Spleen (tissue), 11 donors: Measurements from ENCODE around the gene SNX19. TPM values are rescaled to one million over a fixed set of nuclear protein-coding genes. Genes with fewer than 3 reads are reported as not detected.

Experiments used
- DNase-seq: peaks from one replicate; pipeline ENCODE4 v3.0.0-alpha.2; 2020
- H3K27ac ChIP-seq, 8 donors: fragments of 200-600 bp; sonication (generic) in 7 of 8; 1 replicate in 4 of 8; 2 replicates in 4 of 8; pipeline versions ENCODE4 v1.5.0 to v1.8.0; 2016 to 2021; ENCODE audit warnings: inconsistent platforms in 4 of 8, mild to moderate bottlenecking in 4 of 8, moderate library complexity in 1 of 8
- H3K27me3 ChIP-seq, 7 donors: fragments of 200-600 bp; sonication (generic) in 6 of 7; replicated peaks in 1 of 7; 1 replicate in 4 of 7; 2 replicates in 3 of 7; pipeline versions ENCODE4 v1.5.0 to v1.8.0; 2016 to 2021; ENCODE audit warnings: inconsistent platforms in 3 of 7, mild to moderate bottlenecking in 1 of 7
- H3K36me3 ChIP-seq, 6 donors: fragments of 200-600 bp; sonication (generic) in 5 of 6; 1 replicate in 4 of 6; 2 replicates in 2 of 6; pipeline versions ENCODE4 v1.5.0 to v1.8.0; 2016 to 2021; ENCODE audit warnings: inconsistent platforms in 2 of 6
- H3K4me1 ChIP-seq, 6 donors: fragments of 200-600 bp; sonication (generic) in 5 of 6; 1 replicate in 3 of 6; 2 replicates in 3 of 6; pipeline versions ENCODE4 v1.5.0 to v1.8.0; 2016 to 2021; ENCODE audit warnings: inconsistent platforms in 3 of 6
- H3K4me3 ChIP-seq, 8 donors: fragments of 200-600 bp; sonication (generic) in 7 of 8; 1 replicate in 4 of 8; 2 replicates in 4 of 8; pipeline versions ENCODE4 v1.5.0 to v1.8.0; 2016 to 2021; ENCODE audit warnings: inconsistent platforms in 4 of 8, mild to moderate bottlenecking in 4 of 8, moderate library complexity in 2 of 8
- H3K9me3 ChIP-seq, 8 donors: fragments of 200-600 bp; sonication (generic) in 7 of 8; 1 replicate in 4 of 8; 2 replicates in 4 of 8; pipeline versions ENCODE4 v1.5.0 to v1.8.0; 2016 to 2021; ENCODE audit warnings: inconsistent platforms in 4 of 8
- CTCF ChIP-seq, 11 experiments: fragments of 200-600 bp in 7 of 11; fragments of 450-650 bp in 4 of 11; sonication (generic) in 4 of 11; IDR thresholded peaks in 8 of 11; conservative IDR thresholded peaks in 3 of 11; 1 replicate in 7 of 11; 2 replicates in 4 of 11; pipeline versions ENCODE4 v1.4.0 to v1.8.0; 2016 to 2021; ENCODE audit warnings: antibody characterized with exemption in 11 of 11, inconsistent platforms in 4 of 11, mild to moderate bottlenecking in 1 of 11
- POLR2A ChIP-seq, 3 donors: fragments of 450-650 bp; IDR thresholded peaks; one replicate each; pipeline ENCODE4 v1.5.1; 2017; ENCODE audit warnings: antibody characterized with exemption in 3 of 3, mild to moderate bottlenecking in 1 of 3
- POLR2AphosphoS5 ChIP-seq, 3 donors: sonication (generic); formaldehyde crosslinking; IDR thresholded peaks; one replicate each; pipeline ENCODE4 v1.5.1; 2017; ENCODE audit warnings: antibody characterized with exemption in 3 of 3
- WGBS, 5 donors: extraction: QIAGEN DNeasy Blood & Tissue Kit in 3 of 5; methylation state at CpG; one replicate each; pipeline versions ENCODE4 v1.1.5 to v1.1.7; 2013 to 2018; 5-methylcytosine and 5-hydroxymethylcytosine counted together
- intact Hi-C: fragments of 100-400 bp; cut with DNase I; formaldehyde crosslinking; loops from one replicate; pipeline ENCODE4 v1.15.0; 2023; ENCODE audit warnings: low total_unique reads
- polyA plus RNA-seq, 3 donors: library from polyadenylated mRNA; stranded (reverse); fragments of 200-250 nt; gene quantifications; one replicate each; pipeline ENCODE4 v1.2.1, GENCODE V29; 2013
- total RNA-seq, 7 donors: library from RNA; depleted of rRNA in 3 of 7; stranded (reverse); fragments of >200 nt in 3 of 7; fragmentation: NEBNext Ultra II Directional in 4 of 7; extraction: Animal tissue kit (Norgen Biotek cat#: 25700) in 4 of 7; gene quantifications; one replicate each; pipeline versions ENCODE4 v1.1.0 to v1.2.1, GENCODE V29; 2016 to 2021
- donor health status: healthy with polysubstance abuse.
- donor health status: DM: no; HTN: no; CAD: no; lungs with moderate emphysema.
- donor health status: DM: no; HTN: no; CAD: no.
- donor health status: Bipolar disorder and iron deficiency.
- donor health status: healthy.
- donor health status: DM: no; HTN: no; CAD: no.
- donor health status: DM: yes; HTN: yes; CAD: no.

Gene SNX19
- total and polyA plus RNA-seq, 10 donors = 6.0 to 121 (median 64.8) TPM

GRCh38 chr11:130846606-130847005 lies 69.7 kb downstream of the SNX19 start:
- intact Hi-C loops = no loop called here

GRCh38 chr11:130842001-130842400 lies 74.3 kb downstream of the SNX19 start:
- Histone ChIP-seq H3K9me3 (peaks cover 0 to 17% (median 13%) of the 10 kb centered on the region in 8 donors), H3K36me3 (no peaks in the 10 kb centered on the region), H3K4me1 (no peaks in the 10 kb centered on the region), H3K27me3 (peaks cover 0 to 22% (median 0%) of the 10 kb centered on the region in 7 donors), H3K4me3 (no peak overlapping the region), H3K27ac (no peak overlapping the region)
- TF ChIP-seq POLR2A (IDR thresholded peaks at IDR 0.05) (no peak), POLR2AphosphoS5 (IDR thresholded peaks at IDR 0.05) (no peak), CTCF (IDR thresholded peaks at IDR 0.05 in 8 of 11, conservative IDR thresholded peaks at IDR 0.05 in 3 of 11) (no peak)
- WGBS, 5 donors = 87 to 97% (median 91%) methylated on average over 1 of the region's 1 CpG
- intact Hi-C loops = no loop called here
- no peak for DNase-seq

More at GRCh38 chr11:130846606-130847005, 69.7 kb downstream of the SNX19 start:
- H3K36me3 ChIP-seq = no peaks in the 10 kb centered on the region
- no peaks in the 10 kb centered on the region for H3K4me1 ChIP-seq
- TF ChIP-seq CTCF (IDR thresholded peaks at IDR 0.05 in 8 of 11, conservative IDR thresholded peaks at IDR 0.05 in 3 of 11) = no peak
- H3K27me3 ChIP-seq = peaks cover 0 to 7% (median 0%) of the 10 kb centered on the region in 7 donors
- 36 to 71% (median 60%) methylated on average over 2 of the region's 2 CpGs for WGBS, 5 donors
- H3K27ac ChIP-seq = no peak overlapping the region
- no peak for DNase-seq
- no peaks in the 10 kb centered on the region for H3K9me3 ChIP-seq
- no peak overlapping the region for H3K4me3 ChIP-seq

- Histone ChIP-seq H3K27me3 (peaks cover 0 to 22% (median 0%) of the 10 kb centered on the region in 7 donors), H3K36me3 (no peaks in the 10 kb centered on the region), H3K9me3 (peaks cover 0 to 30% (median 17%) of the 10 kb centered on the region in 8 donors), H3K4me1 (no peaks in the 10 kb centered on the region), H3K27ac (no peak overlapping the region), H3K4me3 (no peak overlapping the region)
- intact Hi-C loops = no loop called here
- 53 to 85% (median 74%) methylated on average over 3 of the region's 3 CpGs for WGBS, 5 donors
- no peak for DNase-seq
- TF ChIP-seq POLR2A (IDR thresholded peaks at IDR 0.05) (no peak), CTCF (IDR thresholded peaks at IDR 0.05 in 8 of 11, conservative IDR thresholded peaks at IDR 0.05 in 3 of 11) (no peak), POLR2AphosphoS5 (IDR thresholded peaks at IDR 0.05) (no peak)
These were observed 75.6 kb downstream of the SNX19 start for GRCh38 chr11:130840679-130841078.

GRCh38 chr11:130839981-130840666 lies 76.2 kb downstream of the SNX19 start:
- peaks cover 0 to 22% (median 0%) of the 10 kb centered on the region in 7 donors for H3K27me3 ChIP-seq
- TF ChIP-seq CTCF (IDR thresholded peaks at IDR 0.05 in 8 of 11, conservative IDR thresholded peaks at IDR 0.05 in 3 of 11) = no peak
- no peak for TF ChIP-seq POLR2AphosphoS5 (IDR thresholded peaks at IDR 0.05)
- TF ChIP-seq POLR2A (IDR thresholded peaks at IDR 0.05) = no peak
- no peak for DNase-seq
- no peaks in the 10 kb centered on the region for H3K4me1 ChIP-seq
- no peak overlapping the region for H3K4me3 ChIP-seq
- peaks cover 0 to 32% (median 17%) of the 10 kb centered on the region in 8 donors for H3K9me3 ChIP-seq
- no peak overlapping the region for H3K27ac ChIP-seq
- no peaks in the 10 kb centered on the region for H3K36me3 ChIP-seq
- intact Hi-C loops = no loop called here
- 30 to 57% (median 51%) methylated on average over 3 of the region's 3 CpGs for WGBS, 5 donors
